Activated T-helper 1 cell treated with anti-CD3 and anti-CD28 coated beads, Interleukin-2, amount 50 U/mL, for 16 hours (primary cell): ENCODE measurements around the gene MAFG.

Source experiments
- DNase-seq, 2 donors: peaks; one replicate each; pipeline ENCODE4 v3.0.0-alpha.2; 2020; ENCODE audit warnings: low read depth in 1 of 2, low spot score in 1 of 2

The MAFG gene

GRCh38 chr17:81869221-81870130, 58.1 kb downstream of the MAFG start:
- DNase-seq: no peak

- no peak for DNase-seq
Observed at GRCh38 chr17:81868674-81869220, 58.8 kb downstream of the MAFG start.
